ENCODE data around the gene TAGAP.
"Not testable (repeated sequence)": the region's sequence is repeated elsewhere in the genome, so short reads cannot be mapped to it uniquely, and the experiment has no call there.

The TAGAP gene

GRCh38 chr6:159012201-159012600 lies 32.6 kb downstream of the TAGAP start:
- no peak for DNase-seq (ENCODE audit: low read depth in 3 of 3)

- DNase-seq (ENCODE audit: low read depth in 3 of 3) = not testable (repeated sequence)
Measured at GRCh38 chr6:159010037-159010612, 34.7 kb downstream of the TAGAP start.

GRCh38 chr6:159008656-159009288 lies 36.0 kb downstream of the TAGAP start:
- no peak for DNase-seq (ENCODE audit: low read depth in 3 of 3)

GRCh38 chr6:159007510-159007909 lies 37.3 kb downstream of the TAGAP start:
- no peak for DNase-seq (ENCODE audit: low read depth in 3 of 3)

- no peak for DNase-seq (ENCODE audit: low read depth in 3 of 3)
Measured at GRCh38 chr6:159005436-159005835, 39.4 kb downstream of the TAGAP start.

- DNase-seq (ENCODE audit: low read depth in 3 of 3) = no peak
Measured at GRCh38 chr6:159004592-159004991, 40.2 kb downstream of the TAGAP start.

- DNase-seq (ENCODE audit: low read depth in 3 of 3) = no peak
Measured at GRCh38 chr6:159002432-159003155, 42.2 kb downstream of the TAGAP start.

GRCh38 chr6:158999666-159000403 lies 45.0 kb downstream of the TAGAP start, which contains the start of gene RSPH3:
TSS of gene RSPH3 (minus strand) at chr6:159000202. CDS start at chr6:158999550, 652 bp downstream.
- peak; percentile 87 to 95 (median 89) for DNase-seq (ENCODE audit: low read depth in 3 of 3)

- no peak for DNase-seq (ENCODE audit: low read depth in 3 of 3)
Measured at GRCh38 chr6:158999154-158999665, 45.6 kb downstream of the TAGAP start.

GRCh38 chr6:158996856-158997255 lies 47.9 kb downstream of the TAGAP start:
- no peak for DNase-seq (ENCODE audit: low read depth in 3 of 3)

- DNase-seq (ENCODE audit: low read depth in 3 of 3) = no peak
Measured at GRCh38 chr6:158993639-158994038, 51.2 kb downstream of the TAGAP start.

- DNase-seq (ENCODE audit: low read depth in 3 of 3) = peak in 1 of 3 experiments; percentile 27
Measured at GRCh38 chr6:158991017-158991723, 53.6 kb downstream of the TAGAP start.

- DNase-seq (ENCODE audit: low read depth in 3 of 3) = not testable (repeated sequence)
Measured at GRCh38 chr6:158989711-158990110, 55.1 kb downstream of the TAGAP start.

GRCh38 chr6:158988477-158988876 lies 56.3 kb downstream of the TAGAP start:
- DNase-seq (ENCODE audit: low read depth in 3 of 3) = no peak

GRCh38 chr6:158987657-158988056 lies 57.1 kb downstream of the TAGAP start:
- no peak for DNase-seq (ENCODE audit: low read depth in 3 of 3)

Data from stimulated activated CD4-positive, alpha-beta T cell treated with anti-CD3 and anti-CD28 coated beads, TNF-alpha, amount 100 ng/mL, for 24 hours (primary cell).